HG03432 (cell line): ENCODE data around the gene IL31.

Experiments used
- ATAC-seq: cut with Tn5 transposase; IDR thresholded peaks from one replicate; pipeline ENCODE4 v1.9.1; 2021; ENCODE audit warnings: mild to moderate bottlenecking, moderate library complexity; ENCODE audit not compliant: unreplicated experiment

IL31 gene

DNA sequence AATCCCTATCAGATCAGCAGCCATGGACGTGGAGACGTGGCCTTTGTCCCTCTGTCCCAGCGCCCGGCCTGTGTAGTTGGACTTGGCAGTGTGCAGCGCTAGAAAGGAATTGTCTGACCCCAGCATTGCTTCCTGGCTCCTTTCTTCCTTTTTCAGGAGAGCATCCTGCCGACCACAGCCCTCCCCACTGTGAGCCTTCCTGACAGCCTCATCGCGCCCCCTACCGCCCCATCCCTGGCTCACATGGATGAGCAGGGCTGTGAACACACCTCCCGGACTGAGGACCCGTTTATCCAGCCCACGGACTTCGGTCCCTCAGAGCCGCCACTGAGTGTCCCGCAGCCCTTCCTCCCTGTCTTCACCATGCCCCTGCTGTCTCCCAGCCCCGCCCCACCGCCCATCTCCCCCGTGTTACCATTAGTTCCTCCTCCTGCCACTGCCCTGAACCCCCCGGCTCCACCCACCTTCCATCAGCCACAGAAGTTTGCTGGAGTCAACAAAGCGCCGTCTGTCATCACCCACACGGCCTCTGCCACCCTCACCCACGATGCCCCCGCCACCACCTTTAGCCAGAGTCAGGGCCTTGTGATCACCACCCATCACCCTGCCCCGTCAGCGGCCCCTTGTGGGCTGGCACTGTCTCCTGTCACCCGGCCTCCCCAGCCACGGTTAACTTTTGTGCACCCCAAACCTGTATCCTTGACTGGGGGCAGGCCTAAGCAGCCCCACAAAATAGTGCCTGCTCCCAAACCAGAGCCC lies 40.6 kb downstream of the IL31 start:
- no peak for ATAC-seq

DNA sequence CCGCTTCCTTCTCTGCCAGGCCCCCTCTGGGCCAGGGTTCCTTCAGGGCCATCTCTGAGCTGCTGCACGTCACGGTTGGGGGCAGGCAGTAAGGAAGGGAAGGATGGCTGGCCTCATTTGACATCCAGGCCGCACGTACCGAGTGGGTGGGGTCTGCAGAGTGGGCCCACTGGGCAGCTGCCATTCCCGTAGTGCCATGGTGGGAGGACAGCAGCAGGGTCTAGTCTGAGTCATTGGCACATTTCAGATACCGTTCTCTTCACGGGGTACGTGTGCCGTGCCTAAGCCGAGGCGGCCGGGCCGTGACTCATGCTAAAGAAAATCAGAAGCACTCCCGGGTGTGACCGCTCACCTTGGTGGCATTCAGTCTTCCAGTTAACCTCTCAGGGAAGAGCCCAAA lies 43.9 kb downstream of the IL31 start:
- no peak for ATAC-seq

DNA sequence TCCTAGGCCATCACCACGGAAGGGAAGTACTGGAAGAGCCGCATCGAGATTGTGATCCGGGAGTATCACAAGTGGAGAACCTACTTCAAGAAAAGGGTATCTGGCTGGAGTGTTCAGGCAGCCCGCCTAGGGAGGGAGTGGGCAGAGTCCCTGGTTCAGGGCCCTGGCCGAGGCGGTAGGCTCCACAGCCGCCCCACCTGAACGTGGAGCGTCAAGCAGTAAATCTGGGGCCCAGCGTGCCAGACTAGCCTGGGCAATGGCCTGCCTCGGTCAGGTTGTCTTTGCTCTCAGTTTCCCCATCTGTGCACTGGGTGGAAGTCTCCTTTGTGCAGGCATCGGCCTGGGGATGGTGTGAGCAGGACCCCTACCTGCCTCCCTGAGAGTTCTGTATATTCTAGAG lies 44.9 kb downstream of the IL31 start:
- no peak for ATAC-seq

DNA sequence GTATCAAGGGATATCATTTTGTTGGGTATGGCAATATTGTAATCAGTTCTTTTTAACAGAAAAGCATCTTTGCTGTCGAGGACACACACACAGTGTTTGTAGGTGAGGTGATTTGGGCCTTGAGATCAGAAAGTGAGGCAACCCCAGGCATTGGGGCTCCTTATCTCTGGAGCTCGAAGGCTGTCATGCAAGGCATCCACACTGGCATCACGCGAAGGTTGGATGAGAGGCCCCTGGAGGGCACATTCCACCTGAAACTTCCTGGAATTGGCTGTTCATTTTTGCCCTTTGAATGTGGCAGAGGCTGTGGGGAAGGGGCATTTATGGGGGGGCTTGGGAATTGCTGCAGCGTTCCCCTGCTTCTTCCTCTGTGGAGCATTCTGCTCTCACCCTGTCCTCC lies 45.5 kb downstream of the IL31 start:
- ATAC-seq = no peak

DNA sequence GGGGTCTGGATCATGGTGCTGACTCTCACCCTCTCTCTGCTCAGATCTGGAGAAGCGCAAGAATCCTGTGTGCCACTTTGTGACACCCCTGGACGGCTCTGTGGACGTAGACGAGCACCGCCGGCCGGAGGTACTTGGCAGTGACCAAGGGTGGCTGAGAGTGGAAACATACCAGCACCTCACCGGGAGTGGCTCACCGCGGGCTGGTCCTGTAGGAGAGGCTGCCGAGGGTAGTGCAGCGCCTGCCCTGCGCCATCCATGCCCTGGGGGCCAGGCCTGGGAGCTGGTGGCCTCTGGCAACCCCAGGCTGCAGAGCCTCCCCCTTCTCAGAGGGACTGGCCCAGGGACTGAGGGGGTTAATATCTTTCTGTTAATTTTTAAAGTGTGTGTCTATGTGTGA lies 46.2 kb downstream of the IL31 start:
- no peak for ATAC-seq

DNA sequence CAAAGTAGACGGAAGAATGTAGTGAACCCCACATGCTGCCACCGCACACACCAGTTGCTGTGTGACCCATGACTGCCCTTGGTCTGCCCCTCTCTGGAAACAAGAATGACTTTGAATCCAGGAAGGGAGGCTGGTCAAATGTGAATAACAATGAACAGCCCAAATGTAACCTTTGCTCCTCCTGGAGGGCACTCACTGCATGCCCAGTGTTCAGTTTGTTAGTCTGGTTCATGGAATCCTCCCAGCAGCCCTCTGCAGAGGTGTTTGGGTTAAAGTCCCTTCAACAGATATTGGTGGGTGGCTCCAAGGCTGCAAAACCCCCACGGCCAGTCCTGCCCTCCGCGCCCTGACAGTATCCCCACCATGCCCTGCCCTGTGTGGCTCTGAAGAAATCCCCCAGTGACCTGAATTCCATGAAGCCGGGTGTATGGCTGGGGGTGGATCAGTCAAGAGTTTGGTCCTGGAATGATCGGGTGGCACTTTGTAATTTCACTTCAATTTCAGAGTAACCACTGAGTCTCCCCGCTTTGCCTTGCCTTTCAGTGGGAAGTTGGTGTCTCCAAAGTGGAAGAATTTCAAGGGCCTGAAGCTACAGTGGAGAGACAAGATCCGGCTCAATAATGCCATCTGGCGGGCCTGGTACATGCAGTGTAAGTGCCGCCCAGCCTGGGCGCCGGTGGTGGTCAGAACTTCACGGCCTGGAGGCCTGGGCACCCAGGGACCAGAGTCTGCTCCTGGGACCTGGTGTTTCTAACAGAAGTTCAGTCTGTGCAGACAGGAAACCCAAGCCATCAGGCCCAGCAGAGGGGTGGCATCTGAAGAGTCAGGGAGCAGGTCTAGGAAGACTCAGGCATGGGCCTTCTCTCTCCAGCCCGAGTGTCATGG lies 47.1 kb downstream of the IL31 start:
- ATAC-seq = no peak

DNA sequence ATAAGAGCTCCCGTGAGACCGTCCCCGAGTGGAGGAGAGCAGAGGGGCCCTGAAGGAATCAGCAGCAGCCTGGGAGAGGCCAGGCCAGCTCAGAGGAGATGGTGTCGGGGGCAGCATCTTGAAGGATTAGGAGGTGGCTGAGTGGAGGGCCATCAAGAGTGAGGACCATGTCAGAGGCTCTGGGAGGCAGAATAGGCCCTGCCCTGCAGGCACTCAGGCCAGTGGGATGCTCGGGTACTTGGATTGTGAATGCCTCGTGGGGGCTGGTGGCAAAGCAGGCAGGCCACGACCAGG lies 47.7 kb downstream of the IL31 start:
- ATAC-seq = no peak

DNA sequence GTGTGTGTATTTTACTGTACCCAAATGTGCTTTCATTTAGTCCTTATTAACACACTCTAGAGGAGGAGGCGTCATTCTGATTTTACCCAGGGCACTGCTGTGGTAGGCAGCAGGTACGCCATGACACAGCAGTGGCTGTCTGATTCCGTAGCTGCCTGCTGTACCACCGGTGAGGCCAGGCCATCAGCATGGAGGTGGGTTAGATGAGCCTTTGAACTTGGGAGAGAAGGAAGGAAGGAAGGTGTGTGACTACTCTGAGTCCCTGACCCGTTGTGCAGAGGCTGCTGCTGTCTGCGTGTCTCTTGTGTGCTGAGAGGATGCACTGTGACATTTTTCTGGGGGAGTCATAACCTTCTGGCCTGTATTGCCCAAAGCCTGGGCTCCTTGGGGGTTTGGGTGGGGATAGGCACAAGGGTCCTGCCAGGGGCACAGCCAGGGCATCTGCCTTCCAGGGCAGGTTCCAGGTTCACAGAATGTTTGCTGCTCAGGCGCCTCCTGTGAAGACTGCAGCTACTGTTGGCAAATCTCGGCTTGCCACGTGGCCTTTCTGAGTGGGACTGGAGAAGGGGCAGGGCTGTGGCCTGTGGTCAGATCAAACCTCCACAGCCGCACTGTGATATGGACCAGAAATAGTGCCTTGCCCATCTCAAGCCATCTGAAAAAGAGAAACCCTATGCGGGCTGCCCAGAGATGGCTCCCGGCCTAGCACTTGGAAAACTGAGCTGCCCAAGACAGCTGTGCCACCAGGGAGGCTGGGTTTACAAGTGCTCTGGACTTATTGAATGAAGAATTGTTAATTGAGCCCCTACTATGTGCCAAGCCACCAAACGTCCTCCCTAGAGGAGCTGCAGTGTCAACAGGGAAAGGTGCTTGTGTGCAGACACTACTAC lies 48.3 kb downstream of the IL31 start:
- ATAC-seq = no peak

DNA sequence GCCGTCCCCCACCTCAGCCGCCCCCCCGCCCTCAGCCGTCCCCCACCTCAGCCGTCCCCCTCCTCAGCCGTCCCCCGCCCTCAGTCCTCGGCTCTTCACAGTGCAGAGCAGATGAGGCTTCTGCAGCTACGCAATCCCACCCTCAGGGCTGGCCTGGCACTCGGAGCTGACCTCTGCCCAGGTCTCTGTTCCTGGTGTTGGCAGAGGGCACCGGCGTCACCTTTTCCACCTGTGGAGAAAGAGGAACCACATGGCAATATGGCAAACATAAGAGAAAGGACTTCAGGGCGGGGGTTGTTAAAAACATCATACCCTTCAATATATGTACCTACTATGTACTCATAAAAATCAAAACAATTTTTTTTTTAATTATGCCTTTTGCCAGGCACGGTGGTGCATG lies 49.7 kb downstream of the IL31 start:
- no peak for ATAC-seq

DNA sequence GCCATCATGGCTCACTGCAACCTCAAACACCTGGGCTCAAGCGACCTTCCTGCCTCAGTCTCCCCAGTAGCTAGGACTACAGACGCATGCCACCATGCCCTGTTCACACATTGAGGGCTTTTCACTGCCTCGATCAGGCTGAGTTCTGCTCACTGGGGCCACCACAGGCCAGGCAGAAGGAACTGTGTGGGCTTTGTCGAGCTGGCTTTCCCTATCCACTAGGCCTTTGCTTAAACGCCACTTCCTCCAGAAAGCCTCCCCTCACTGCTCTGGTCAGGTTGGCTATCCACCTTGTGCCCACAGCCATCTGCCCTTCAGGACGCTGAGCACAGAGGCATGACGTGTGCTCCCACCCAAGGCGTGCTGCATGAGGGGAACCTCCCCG lies 50.3 kb downstream of the IL31 start:
- no peak for ATAC-seq

DNA sequence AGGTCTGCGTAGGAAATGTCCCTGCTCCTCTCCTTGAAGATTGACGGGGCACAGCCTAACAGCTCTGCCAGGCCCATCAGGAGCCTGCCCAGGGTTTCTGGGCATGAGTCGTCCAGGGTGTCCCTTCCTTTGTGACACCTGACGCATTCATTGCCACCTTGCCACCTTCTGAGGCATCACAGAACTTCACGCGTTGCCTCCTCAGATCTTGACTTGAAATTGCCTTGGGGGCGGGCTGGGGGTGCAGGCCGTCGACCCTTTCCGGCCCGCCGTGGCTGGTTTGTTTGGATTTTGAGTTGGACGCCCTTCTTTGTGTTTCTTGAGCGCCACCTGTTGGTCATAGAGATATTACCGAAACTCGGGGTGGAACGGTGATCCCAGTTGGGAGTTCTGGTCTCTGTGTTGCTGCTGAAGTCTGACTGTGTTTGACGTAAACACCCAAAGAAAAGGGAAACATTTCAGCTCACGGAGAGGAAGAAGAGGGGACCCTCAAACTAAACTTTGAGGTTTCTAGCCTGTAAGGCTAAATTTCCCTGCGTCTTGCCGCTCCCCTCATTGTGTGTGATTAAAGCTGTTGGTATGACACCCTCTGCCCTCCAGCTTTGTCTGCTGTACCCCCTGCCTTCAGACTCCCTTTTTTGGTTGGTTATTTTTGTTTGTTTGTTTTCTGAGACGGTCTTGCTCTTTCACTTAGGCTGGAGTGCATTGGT lies 50.8 kb downstream of the IL31 start:
- no peak for ATAC-seq
